Measurements from ENCODE around the gene CYP4F8.

- TF ChIP-seq CTCF (conservative IDR thresholded peaks at IDR 0.05) = no peak
- TF ChIP-seq ZFX (IDR thresholded peaks at IDR 0.05) = no peak
Observed at GRCh38 chr19:15616627-15617270, 1.7 kb downstream of the CYP4F8 start.

Measured in C4-2B (cell line).